Measurements from ENCODE around the gene STRIP2.

DNA sequence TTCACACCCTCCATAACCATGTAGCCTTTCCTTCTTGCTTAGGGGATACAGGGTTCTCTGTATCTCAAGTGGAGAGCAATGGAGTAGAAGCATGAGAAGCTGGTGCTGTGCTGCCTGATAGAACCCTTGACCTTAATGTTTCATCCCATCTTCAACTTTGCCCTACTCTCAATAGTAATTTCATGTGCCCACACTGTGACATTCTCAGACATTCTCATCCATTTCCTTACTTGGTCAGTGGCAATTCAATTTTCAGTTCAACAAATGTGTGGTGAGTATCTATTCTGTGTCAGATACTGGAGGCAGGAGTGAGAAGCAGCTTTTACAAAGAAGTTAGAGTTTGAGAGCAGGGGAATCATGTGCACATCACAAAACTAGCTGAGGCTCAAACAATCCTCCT, 16.1 kb downstream of the STRIP2 start:
- no peak for TF ChIP-seq POLR2A (IDR thresholded peaks at IDR 0.05)
- TF ChIP-seq, protein P1, sequence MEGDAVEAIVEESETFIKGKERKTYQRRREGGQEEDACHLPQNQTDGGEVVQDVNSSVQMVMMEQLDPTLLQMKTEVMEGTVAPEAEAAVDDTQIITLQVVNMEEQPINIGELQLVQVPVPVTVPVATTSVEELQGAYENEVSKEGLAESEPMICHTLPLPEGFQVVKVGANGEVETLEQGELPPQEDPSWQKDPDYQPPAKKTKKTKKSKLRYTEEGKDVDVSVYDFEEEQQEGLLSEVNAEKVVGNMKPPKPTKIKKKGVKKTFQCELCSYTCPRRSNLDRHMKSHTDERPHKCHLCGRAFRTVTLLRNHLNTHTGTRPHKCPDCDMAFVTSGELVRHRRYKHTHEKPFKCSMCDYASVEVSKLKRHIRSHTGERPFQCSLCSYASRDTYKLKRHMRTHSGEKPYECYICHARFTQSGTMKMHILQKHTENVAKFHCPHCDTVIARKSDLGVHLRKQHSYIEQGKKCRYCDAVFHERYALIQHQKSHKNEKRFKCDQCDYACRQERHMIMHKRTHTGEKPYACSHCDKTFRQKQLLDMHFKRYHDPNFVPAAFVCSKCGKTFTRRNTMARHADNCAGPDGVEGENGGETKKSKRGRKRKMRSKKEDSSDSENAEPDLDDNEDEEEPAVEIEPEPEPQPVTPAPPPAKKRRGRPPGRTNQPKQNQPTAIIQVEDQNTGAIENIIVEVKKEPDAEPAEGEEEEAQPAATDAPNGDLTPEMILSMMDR (IDR thresholded peaks at IDR 0.05): no peak
